Endodermal cell (in vitro differentiated cells): ENCODE measurements around the gene ATXN1. TPM values are rescaled to one million over a fixed set of nuclear protein-coding genes. Genes with fewer than 3 reads are reported as not detected.

Experiments
- DNase-seq: peaks from one replicate; pipeline ENCODE4 v3.0.0-alpha.2; 2017
- H3K27ac ChIP-seq: 2 replicates; pipeline ENCODE4 v1.5.1; 2013; ENCODE audit warnings: mild to moderate bottlenecking, low read depth, low read length, moderate library complexity
- H3K27me3 ChIP-seq: 2 replicates; pipeline ENCODE4 v1.6.1; 2013; ENCODE audit warnings: mild to moderate bottlenecking, low read length, moderate library complexity; ENCODE audit not compliant: insufficient read depth, control insufficient read depth, poor library complexity, severe bottlenecking
- H3K36me3 ChIP-seq: 2 replicates; pipeline ENCODE4 v1.7.0; 2013; ENCODE audit warnings: mild to moderate bottlenecking, low read length, moderate library complexity; ENCODE audit not compliant: control insufficient read depth, insufficient read depth
- H3K4me1 ChIP-seq: one replicate; pipeline ENCODE4 v1.7.0; 2013; ENCODE audit warnings: low read length; ENCODE audit not compliant: control insufficient read depth, insufficient read depth
- H3K4me3 ChIP-seq: 2 replicates; pipeline ENCODE4 v1.5.1; 2013; ENCODE audit warnings: mild to moderate bottlenecking, low read length, moderate library complexity
- H3K9ac ChIP-seq: 2 replicates; pipeline ENCODE4 v1.6.1; 2013; ENCODE audit warnings: mild to moderate bottlenecking, low read length, moderate library complexity; ENCODE audit not compliant: poor library complexity, severe bottlenecking; ENCODE audit errors: extremely low read depth
- H3K9me3 ChIP-seq: 2 replicates; pipeline ENCODE4 v1.6.1; 2013; ENCODE audit warnings: mild to moderate bottlenecking, low read length, moderate library complexity; ENCODE audit not compliant: control insufficient read depth
- H3K27ac Mint-ChIP-seq: 2 replicates; pipeline ENCODE4 v1.8.0; 2020; ENCODE audit warnings: mixed read lengths
- H3K27me3 Mint-ChIP-seq: 2 replicates; pipeline ENCODE4 v1.8.0; 2021; ENCODE audit warnings: mild to moderate bottlenecking, mixed read lengths; ENCODE audit not compliant: insufficient read depth
- H3K36me3 Mint-ChIP-seq: 2 replicates; pipeline ENCODE4 v1.8.0; 2020; ENCODE audit warnings: low read depth, mixed read lengths
- H3K4me1 Mint-ChIP-seq: 2 replicates; pipeline ENCODE4 v1.8.0; 2020; ENCODE audit warnings: mixed read lengths
- H3K4me3 Mint-ChIP-seq: 2 replicates; pipeline ENCODE4 v1.8.0; 2020; ENCODE audit warnings: mild to moderate bottlenecking, moderate library complexity, mixed read lengths
- H3K9me3 Mint-ChIP-seq: 2 replicates; pipeline ENCODE4 v1.8.0; 2020; ENCODE audit warnings: mild to moderate bottlenecking, mixed read lengths
- WGBS, 2 experiments: methylation state at CpG; one replicate each; pipeline versions ENCODE4 v1.1.5 to v1.1.7; 2013; ENCODE audit warnings: missing lambda C conversion rate in 2 of 2, mixed read lengths in 1 of 2; ENCODE audit not compliant: insufficient coverage in 1 of 2, insufficient read length in 1 of 2; 5-methylcytosine and 5-hydroxymethylcytosine counted together
- total RNA-seq, 2 donors: library from RNA; stranded (reverse); fragmentation: NEBNext Ultra II Directional in 1 of 2; extraction: Animal tissue kit (Norgen Biotek cat#: 25700) in 1 of 2; gene quantifications; 2 replicates in 1 of 2; 3 replicates in 1 of 2; pipeline ENCODE4 v1.2.1, GENCODE V29; 2021
- TF ChIP-seq, protein P1 (sequence below): fragments of 200-600 bp; sonication (generic); conservative IDR thresholded peaks from 2 replicates; pipeline ENCODE4 v1.5.0; 2021; ENCODE audit warnings: antibody characterized with exemption, mild to moderate bottlenecking

The ATXN1 gene
- total RNA-seq, 2 donors from 2014 or later, result 10.4 to 15.9 TPM

DNA sequence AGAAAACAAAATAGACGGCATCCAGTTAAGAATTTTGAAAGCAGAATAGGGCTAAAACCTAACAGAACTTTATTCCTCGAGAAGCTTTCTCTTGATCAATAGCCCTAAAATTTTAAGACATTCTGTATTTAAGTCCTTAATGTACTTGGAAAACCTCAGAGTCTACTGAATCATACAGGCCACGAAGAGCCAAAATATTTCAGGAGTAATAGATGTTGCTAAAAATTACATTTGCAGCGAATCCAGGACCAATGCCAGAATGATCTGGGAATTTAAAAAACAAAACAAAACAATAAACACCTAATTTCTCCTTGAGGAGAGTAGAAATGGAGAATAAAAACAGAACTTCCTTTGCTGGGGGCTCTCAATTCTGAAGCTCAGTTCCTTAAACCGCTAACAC is 23.3 kb downstream of the ATXN1 start:
- DNase-seq, result no peak
- no peak overlapping the region for H3K9ac ChIP-seq
- no peak overlapping the region for H3K4me3 ChIP-seq
- no peak overlapping the region for H3K4me3 Mint-ChIP-seq
- H3K4me1 Mint-ChIP-seq, result peaks cover 35% of the 10 kb centered on the region
- H3K27ac ChIP-seq, result no peak overlapping the region
- no peaks in the 10 kb centered on the region for H3K36me3 Mint-ChIP-seq
- no peaks in the 10 kb centered on the region for H3K36me3 ChIP-seq
- H3K9me3 Mint-ChIP-seq, result no peaks in the 10 kb centered on the region
- no peak overlapping the region for H3K27ac Mint-ChIP-seq
- no peaks in the 10 kb centered on the region for H3K27me3 ChIP-seq
- H3K27me3 Mint-ChIP-seq, result no peaks in the 10 kb centered on the region
- WGBS, 2 experiments, result 92 to 93% methylated on average over 3 to 5 of the region's 5 CpGs
- H3K4me1 ChIP-seq, result peaks cover 14% of the 10 kb centered on the region
- TF ChIP-seq, protein P1, sequence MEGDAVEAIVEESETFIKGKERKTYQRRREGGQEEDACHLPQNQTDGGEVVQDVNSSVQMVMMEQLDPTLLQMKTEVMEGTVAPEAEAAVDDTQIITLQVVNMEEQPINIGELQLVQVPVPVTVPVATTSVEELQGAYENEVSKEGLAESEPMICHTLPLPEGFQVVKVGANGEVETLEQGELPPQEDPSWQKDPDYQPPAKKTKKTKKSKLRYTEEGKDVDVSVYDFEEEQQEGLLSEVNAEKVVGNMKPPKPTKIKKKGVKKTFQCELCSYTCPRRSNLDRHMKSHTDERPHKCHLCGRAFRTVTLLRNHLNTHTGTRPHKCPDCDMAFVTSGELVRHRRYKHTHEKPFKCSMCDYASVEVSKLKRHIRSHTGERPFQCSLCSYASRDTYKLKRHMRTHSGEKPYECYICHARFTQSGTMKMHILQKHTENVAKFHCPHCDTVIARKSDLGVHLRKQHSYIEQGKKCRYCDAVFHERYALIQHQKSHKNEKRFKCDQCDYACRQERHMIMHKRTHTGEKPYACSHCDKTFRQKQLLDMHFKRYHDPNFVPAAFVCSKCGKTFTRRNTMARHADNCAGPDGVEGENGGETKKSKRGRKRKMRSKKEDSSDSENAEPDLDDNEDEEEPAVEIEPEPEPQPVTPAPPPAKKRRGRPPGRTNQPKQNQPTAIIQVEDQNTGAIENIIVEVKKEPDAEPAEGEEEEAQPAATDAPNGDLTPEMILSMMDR, result no peak
- H3K9me3 ChIP-seq, result no peaks in the 10 kb centered on the region

DNA sequence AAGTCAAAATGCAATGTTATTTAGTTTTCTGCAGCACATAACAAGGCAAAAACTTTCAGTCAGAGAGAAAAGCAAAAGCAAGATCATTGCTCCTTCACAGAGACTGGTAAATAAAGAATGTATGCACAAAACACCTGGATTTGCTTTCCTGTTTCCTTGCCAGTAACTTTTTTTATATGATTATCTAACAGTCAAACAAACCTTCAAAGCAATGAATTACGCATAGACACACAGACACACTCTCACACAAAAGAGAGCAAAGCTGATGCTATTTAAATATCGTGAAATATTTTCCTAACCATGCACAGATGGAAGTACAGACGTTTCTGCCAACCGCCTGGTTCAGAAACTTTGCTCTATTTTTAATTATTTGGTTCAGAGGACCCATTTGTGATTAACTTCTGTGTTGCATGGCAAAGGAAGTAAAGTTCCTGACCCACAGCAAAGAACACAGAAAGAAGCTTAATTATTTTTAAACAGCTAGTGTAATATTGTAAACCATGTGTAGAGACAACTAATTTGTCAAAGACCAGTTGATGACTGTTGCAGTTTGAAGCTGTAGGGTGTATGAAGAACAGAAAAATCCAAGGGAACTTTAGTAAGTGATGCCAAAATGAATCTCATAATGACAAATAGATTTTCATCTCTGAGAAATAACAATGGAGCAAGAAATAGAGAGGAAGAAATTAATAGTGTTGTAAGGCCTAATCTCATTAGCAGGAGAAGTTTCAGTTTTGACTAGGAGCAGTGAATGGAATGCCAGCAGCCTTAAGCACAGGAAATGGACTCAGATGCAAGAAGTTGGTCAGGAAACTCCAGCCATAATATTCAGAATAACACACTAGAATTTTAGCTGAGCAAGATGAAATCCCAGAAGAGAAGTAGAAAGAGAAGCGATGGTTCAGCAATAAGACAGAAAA is 24.1 kb downstream of the ATXN1 start:
- TF ChIP-seq, protein P1, result no peak
- no peaks in the 10 kb centered on the region for H3K27me3 ChIP-seq
- no peaks in the 10 kb centered on the region for H3K9me3 ChIP-seq
- H3K4me3 ChIP-seq, result no peak overlapping the region
- peaks cover 35% of the 10 kb centered on the region for H3K4me1 Mint-ChIP-seq
- H3K4me1 ChIP-seq, result peaks cover 14% of the 10 kb centered on the region
- no peaks in the 10 kb centered on the region for H3K36me3 Mint-ChIP-seq
- H3K4me3 Mint-ChIP-seq, result no peak overlapping the region
- no peak overlapping the region for H3K9ac ChIP-seq
- H3K9me3 Mint-ChIP-seq, result no peaks in the 10 kb centered on the region
- peak overlapping the region; percentile 18 for H3K27ac Mint-ChIP-seq
- 88 to 94% methylated on average over 5 of the region's 5 CpGs for WGBS, 2 experiments
- H3K27ac ChIP-seq, result no peak overlapping the region
- no peak for DNase-seq
- no peaks in the 10 kb centered on the region for H3K27me3 Mint-ChIP-seq
- no peaks in the 10 kb centered on the region for H3K36me3 ChIP-seq

DNA sequence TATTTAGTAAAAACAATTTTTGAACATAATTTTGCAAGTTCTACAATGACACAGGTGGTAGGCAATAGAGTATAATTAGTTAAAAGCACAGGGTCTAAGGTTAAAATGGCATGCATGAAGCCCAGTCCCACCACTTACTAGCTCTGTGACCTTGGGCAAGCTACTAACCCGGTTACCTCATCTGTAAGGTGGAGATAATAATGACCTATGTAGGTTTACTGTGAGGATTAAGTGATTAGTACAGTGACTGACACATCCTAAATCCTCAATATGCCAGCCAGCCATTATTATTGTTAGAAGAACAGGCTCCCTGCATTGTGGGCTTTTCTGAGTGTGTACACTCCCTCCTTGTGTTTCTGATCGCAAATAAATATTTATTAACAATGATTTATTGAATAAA is 26.2 kb downstream of the ATXN1 start:
- DNase-seq, result no peak
- Histone ChIP-seq H3K27ac (no peak overlapping the region), H3K36me3 (no peaks in the 10 kb centered on the region), H3K9me3 (no peaks in the 10 kb centered on the region), H3K27me3 (no peaks in the 10 kb centered on the region), H3K4me3 (peak overlapping the region; percentile 41), H3K4me1 (peaks cover 14% of the 10 kb centered on the region), H3K9ac (no peak overlapping the region)
- Mint-ChIP-seq H3K27me3 (no peaks in the 10 kb centered on the region), H3K4me1 (peaks cover 37% of the 10 kb centered on the region), H3K4me3 (no peak overlapping the region), H3K9me3 (no peaks in the 10 kb centered on the region), H3K27ac (no peak overlapping the region), H3K36me3 (no peaks in the 10 kb centered on the region)
- TF ChIP-seq, protein P1, result no peak
- 83% methylated on average over 1 of the region's 2 CpGs; no CpG with 5 or more reads in 1 of the 2 experiments for WGBS, 2 experiments
